GM13977 (cell line): ENCODE measurements around the gene KMT2A.

ENCODE experiments used
- DNase-seq: peaks from one replicate; pipeline ENCODE4 v3.0.0; 2012; ENCODE audit warnings: low spot score
- CTCF ChIP-seq: IDR thresholded peaks from 2 replicates; pipeline ENCODE4 v1.5.1; 2012; ENCODE audit warnings: mild to moderate bottlenecking, control low read depth; ENCODE audit not compliant: insufficient read depth; ENCODE audit errors: extremely low read depth, missing control alignments
- in situ Hi-C: fragments of 300-500 bp; cut with MboI; formaldehyde crosslinking; loops from one replicate; pipeline ENCODE4 v1.12.0; 2022; ENCODE audit warnings: low sequenced_read_pairs, low pct_unique_long_range_greater_than_20kb, mixed read lengths, inconsistent platforms; ENCODE audit not compliant: unreplicated experiment

KMT2A gene

GRCh38 chr11:118531597-118532084, 95.3 kb downstream of the KMT2A start:
- no peak for TF ChIP-seq CTCF
- in situ Hi-C loops: no loop called here
- DNase-seq: no peak

DNA sequence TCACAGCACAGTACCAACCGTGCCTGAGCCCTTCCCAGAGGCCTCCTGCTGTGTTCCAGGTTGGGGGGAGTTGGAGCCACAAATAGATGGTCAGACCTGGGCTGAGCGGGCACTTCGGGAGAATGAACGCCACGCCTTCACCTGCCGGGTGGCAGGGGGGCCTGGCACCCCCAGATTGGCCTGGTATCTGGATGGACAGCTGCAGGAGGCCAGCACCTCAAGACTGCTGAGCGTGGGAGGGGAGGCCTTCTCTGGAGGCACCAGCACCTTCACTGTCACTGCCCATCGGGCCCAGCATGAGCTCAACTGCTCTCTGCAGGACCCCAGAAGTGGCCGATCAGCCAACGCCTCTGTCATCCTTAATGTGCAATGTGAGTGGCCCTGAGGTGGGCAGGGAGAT, 95.8 kb downstream of the KMT2A start:
- no peak for DNase-seq
- no peak for TF ChIP-seq CTCF
- in situ Hi-C loops: no loop called here

- DNase-seq: no peak
- no peak for TF ChIP-seq CTCF
- in situ Hi-C loops: no loop called here
Measured at GRCh38 chr11:118532852-118533768, 96.8 kb downstream of the KMT2A start.

- no peak for TF ChIP-seq CTCF
- in situ Hi-C loops: no loop called here
- no peak for DNase-seq
Measured at GRCh38 chr11:118533769-118534729, 97.8 kb downstream of the KMT2A start.

DNA sequence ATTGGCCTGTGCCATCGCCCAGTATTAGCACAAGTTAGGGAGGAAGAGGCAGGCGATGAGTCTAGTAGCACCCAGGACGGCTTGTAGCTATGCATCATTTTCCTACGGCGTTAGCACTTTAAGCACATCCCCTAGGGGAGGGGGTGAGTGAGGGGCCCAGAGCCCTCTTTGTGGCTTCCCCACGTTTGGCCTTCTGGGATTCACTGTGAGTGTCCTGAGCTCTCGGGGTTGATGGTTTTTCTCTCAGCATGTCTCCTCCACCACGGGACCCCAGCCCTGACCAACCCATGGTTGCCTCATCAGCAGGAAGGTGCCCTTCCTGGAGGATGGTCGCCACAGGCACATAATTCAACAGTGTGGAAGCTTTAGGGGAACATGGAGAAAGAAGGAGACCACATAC, 99.0 kb downstream of the KMT2A start:
- in situ Hi-C loops: no loop called here
- no peak for TF ChIP-seq CTCF
- no peak for DNase-seq

DNA sequence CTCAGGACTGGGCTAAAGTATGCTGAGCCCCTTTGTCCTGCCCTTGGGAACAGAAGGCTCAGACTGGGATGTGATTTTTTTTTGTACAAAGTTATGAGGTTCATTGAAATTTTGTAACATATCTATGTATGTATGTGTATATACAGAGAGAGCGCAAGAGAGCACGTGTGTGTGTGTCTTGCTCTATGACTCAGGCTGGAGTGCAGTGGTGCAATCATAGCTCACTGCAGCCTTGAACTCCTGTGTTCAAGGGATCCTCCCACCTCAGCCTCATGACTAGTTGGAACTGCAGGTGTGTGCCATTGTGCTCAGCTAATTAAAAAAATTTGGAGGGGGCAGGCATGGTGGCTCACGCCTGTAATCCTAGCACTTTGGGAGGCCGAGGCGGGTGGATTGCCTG, 100.4 kb downstream of the KMT2A start:
- TF ChIP-seq CTCF: no peak
- no peak for DNase-seq
- in situ Hi-C loops: no loop called here
